Activated CD4-positive, alpha-beta T cell treated with anti-CD3 and anti-CD28 coated beads, Interleukin-2, amount 50 U/mL, for 48 hours (primary cell): ENCODE data around the gene CLCNKB.
A peak's percentile ranks its signal among the peaks of the same experiment; 100 is the strongest.
"Not testable (repeated sequence)": the region's sequence is repeated elsewhere in the genome, so short reads cannot be mapped to it uniquely, and the experiment has no call there.

Source experiments
- DNase-seq, 2 experiments: peaks; one replicate each; pipeline ENCODE4 v3.0.0-alpha.2; 2020

The CLCNKB gene

GRCh38 chr1:16036461-16036860, 7.1 kb upstream of the CLCNKB start:
- DNase-seq = not testable (repeated sequence)

GRCh38 chr1:16038620-16038912, 5.0 kb upstream of the CLCNKB start:
- no peak for DNase-seq

GRCh38 chr1:16039871-16040270, 3.7 kb upstream of the CLCNKB start:
- DNase-seq = not testable (repeated sequence)

GRCh38 chr1:16041200-16041599, 2.4 kb upstream of the CLCNKB start:
- DNase-seq = no peak

GRCh38 chr1:16042096-16042495, 1.5 kb upstream of the CLCNKB start:
- DNase-seq = no peak

- not testable (repeated sequence) for DNase-seq
Measured at GRCh38 chr1:16042654-16043053, 928 bp upstream of the CLCNKB start.

GRCh38 chr1:16043950-16044349, 368 bp downstream of the CLCNKB start:
- DNase-seq = no peak

GRCh38 chr1:16046842-16047241, 3.3 kb downstream of the CLCNKB start:
- no peak for DNase-seq

- no peak for DNase-seq
Measured at GRCh38 chr1:16047791-16048475, 4.4 kb downstream of the CLCNKB start.

GRCh38 chr1:16048573-16049189, 5.1 kb downstream of the CLCNKB start:
- peak; percentile 17 to 27 for DNase-seq

- DNase-seq = no peak
Measured at GRCh38 chr1:16050328-16050727, 6.7 kb downstream of the CLCNKB start.

- DNase-seq = no peak
Measured at GRCh38 chr1:16051039-16051438, 7.5 kb downstream of the CLCNKB start.

GRCh38 chr1:16051949-16052348, 8.4 kb downstream of the CLCNKB start:
- DNase-seq = not testable (repeated sequence)

GRCh38 chr1:16053781-16054502, 10.4 kb downstream of the CLCNKB start:
- DNase-seq = no peak

- no peak for DNase-seq
Measured at GRCh38 chr1:16054598-16055540, 11.3 kb downstream of the CLCNKB start.

GRCh38 chr1:16055613-16056520, 12.3 kb downstream of the CLCNKB start:
- DNase-seq = peak; percentile 75 to 81

- not testable (repeated sequence) for DNase-seq
Measured at GRCh38 chr1:16056521-16056912, 12.9 kb downstream of the CLCNKB start.

GRCh38 chr1:16057314-16057915, 13.8 kb downstream of the CLCNKB start:
- DNase-seq = not testable (repeated sequence)

- not testable (repeated sequence) for DNase-seq
Measured at GRCh38 chr1:16058394-16059120, 15.0 kb downstream of the CLCNKB start.

- no peak for DNase-seq
Measured at GRCh38 chr1:16061266-16061665, 17.7 kb downstream of the CLCNKB start.
